HCT116 (cell line): ENCODE data around the gene ZDHHC21.

Source experiments
- CEBPB ChIP-seq: IDR thresholded peaks from 2 replicates; pipeline ENCODE4 v1.6.1; 2012; ENCODE audit warnings: low read depth
- CTCF ChIP-seq, 3 experiments: fragments of 200-600 bp in 1 of 3; sonication (generic) in 1 of 3; IDR thresholded peaks in 2 of 3; conservative IDR thresholded peaks in 1 of 3; 2 replicates each; pipeline ENCODE4 v1.5.1; 2012 to 2017; ENCODE audit warnings: low read depth in 2 of 3, low read length in 2 of 3, antibody characterized with exemption in 1 of 3, borderline replicate concordance in 1 of 3, control low read depth in 1 of 3, mild to moderate bottlenecking in 1 of 3, mixed read lengths in 1 of 3, mixed run types in 1 of 3, moderate library complexity in 1 of 3; ENCODE audit not compliant: insufficient read depth in 1 of 3
- ELF1 ChIP-seq: IDR thresholded peaks from 2 replicates; pipeline ENCODE4 v1.6.1; 2012; ENCODE audit warnings: low read depth, borderline replicate concordance
- EZH2 ChIP-seq: fragments of 200-600 bp; sonication (generic); IDR thresholded peaks from 2 replicates; pipeline ENCODE4 v1.6.1; 2017; ENCODE audit warnings: antibody characterized with exemption, mixed run types
- EZH2phosphoT487 ChIP-seq: fragments of 200-600 bp; IDR thresholded peaks from 2 replicates; pipeline ENCODE4 v1.6.1; 2018; ENCODE audit warnings: antibody characterized with exemption, borderline replicate concordance
- POLR2A ChIP-seq: IDR thresholded peaks from 2 replicates; pipeline ENCODE4 v1.7.0; 2011; ENCODE audit warnings: borderline replicate concordance; ENCODE audit not compliant: insufficient read depth, insufficient read length; ENCODE audit errors: extremely low read depth
- POLR2AphosphoS5 ChIP-seq: IDR thresholded peaks from 2 replicates; pipeline ENCODE4 v1.6.1; 2011; ENCODE audit warnings: mild to moderate bottlenecking, low read depth, low read length, moderate library complexity

GRCh38 chr9:14713187-14713767 is 20.0 kb upstream of the ZDHHC21 start:
- TF ChIP-seq CTCF (IDR thresholded peaks at IDR 0.05 in 2 of 3, conservative IDR thresholded peaks at IDR 0.05 in 1 of 3; ENCODE audit: borderline replicate concordance in 1 of 3, insufficient read depth in 1 of 3, low read depth in 2 of 3, low read length in 2 of 3) (no peak), ELF1 (no peak), POLR2A (no peak), POLR2AphosphoS5 (no peak), EZH2phosphoT487 (no peak), CEBPB (no peak), EZH2 (no peak)
